SH-SY5Y (cell line): Measurements from ENCODE around the gene ACY1.

Experiments
- GATA2 ChIP-seq: IDR thresholded peaks from 2 replicates; pipeline ENCODE4 v1.6.1; 2011; ENCODE audit warnings: mild to moderate bottlenecking, low read depth, low read length
- GATA3 ChIP-seq: IDR thresholded peaks from 2 replicates; pipeline ENCODE4 v1.6.1; 2011; ENCODE audit warnings: low read depth, mild to moderate bottlenecking, low read length, moderate library complexity

The ACY1 gene

GRCh38 chr3:51995346-51996163, 12.2 kb downstream of the ACY1 start, which contains the start of gene RPL29:
Gene RPL29, minus strand, starts transcription at chr3:51995895. Its CDS starts 434 bp downstream, at chr3:51995461.
- no peak for TF ChIP-seq GATA2
- TF ChIP-seq GATA3: no peak

DNA sequence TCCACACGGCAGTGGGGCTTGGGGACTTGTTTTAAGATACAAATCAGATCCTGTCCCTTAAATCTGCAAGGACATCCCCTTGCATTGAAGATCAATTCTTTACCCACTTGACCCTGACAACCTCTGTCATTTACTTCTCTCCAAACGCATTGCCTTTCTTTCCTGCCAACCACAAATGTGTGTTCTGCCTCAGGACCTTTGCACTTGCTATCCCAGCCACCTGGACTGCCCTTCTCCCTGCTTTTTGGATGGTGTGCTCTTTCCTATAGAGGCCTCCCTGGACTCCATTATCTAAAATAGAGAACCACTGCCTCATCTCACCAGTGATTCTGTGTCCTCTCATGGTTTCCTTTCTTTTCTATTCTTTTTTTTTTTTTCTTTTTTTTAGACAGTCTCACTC, 13.8 kb downstream of the ACY1 start:
- TF ChIP-seq GATA3 (no peak), GATA2 (no peak)

- no peak for TF ChIP-seq GATA2
- no peak for TF ChIP-seq GATA3
Measured at GRCh38 chr3:51997935-51998596, 14.7 kb downstream of the ACY1 start.

DNA sequence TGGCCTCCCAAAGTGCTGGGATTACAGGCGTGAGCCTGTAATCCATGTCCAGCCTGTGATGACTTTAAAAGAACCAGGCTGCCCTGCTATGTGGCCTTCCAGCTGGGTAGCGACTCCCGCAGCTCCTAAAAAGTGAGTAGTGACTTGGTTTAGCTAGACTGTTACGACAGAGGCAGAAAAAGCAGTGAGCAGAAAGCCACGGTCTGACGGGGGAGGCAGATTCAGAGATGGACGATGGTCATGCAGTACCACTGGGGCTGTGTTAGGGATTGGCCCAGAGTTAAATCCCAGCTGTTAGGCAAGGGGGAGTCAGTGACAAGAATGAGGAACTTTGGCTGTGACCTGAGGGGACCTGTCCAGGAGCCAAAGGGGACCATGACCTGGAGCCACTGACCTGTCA, 15.4 kb downstream of the ACY1 start:
- TF ChIP-seq GATA3 (no peak), GATA2 (no peak)

DNA sequence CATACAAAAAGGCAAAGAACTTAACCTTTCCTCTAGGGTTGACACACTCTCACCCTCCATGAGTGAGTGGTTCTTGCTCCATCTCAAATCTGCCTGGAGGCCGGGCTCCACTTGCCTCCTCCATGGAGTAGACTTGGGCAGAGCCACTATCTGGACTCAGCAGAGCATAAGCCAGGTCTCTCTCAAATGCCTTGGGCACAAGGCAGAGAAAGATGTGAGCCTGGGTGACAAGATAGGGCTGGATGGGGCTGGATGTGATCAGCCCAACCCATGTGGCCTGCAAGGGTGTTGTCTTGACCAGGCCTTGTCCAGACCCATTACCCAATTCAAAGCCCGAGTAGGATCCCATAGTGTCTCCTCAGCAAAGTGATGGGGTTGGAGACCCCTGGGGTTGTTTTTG, 16.5 kb downstream of the ACY1 start:
- TF ChIP-seq GATA3 (no peak), GATA2 (no peak)

DNA sequence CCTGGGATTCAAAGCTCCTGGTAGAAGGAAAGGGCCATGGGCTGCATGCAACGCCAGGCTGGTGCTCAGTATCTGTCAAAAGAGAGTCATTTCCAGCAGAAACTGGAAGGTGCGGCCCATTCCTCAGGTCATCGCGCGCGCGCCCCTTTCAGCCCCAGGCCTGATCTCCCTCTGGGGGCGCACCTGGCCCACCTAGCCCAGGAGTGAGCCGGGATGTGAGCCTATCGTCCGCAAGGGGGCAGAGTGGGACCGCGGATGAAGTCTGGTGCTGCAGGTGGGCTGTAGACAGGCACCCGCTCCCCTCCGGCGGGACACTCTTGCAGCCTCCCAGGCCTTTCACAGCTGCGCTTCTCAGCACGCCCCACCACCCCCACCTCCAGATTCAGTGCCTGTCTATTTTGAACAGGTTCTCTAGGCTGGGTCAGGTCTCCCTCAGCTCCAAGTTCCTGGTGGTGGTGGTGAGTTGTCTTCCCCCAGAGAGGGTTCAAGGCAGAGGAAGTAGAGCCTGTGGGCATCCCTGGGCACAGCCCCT, 18.2 kb downstream of the ACY1 start:
- TF ChIP-seq GATA2 (no peak), GATA3 (no peak)

DNA sequence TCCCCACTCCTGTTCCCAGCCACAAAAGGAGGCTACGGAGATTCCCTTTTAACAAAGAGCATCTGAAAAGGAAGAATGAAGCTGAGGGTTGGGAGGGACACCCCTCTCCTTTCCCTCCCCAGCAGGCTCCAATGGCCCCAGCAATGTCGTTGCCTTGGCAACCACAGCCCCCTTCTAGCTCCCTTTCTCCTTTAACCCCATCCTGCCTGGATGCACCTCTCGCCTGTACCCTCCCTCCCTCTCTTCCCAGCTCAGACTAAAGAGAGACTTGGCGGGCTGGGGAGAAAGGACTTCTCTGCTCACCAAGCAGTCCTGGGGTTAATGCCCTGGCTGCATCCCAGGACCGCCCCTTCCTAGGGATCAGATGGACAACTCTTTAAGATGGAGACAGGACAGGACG, 19.4 kb downstream of the ACY1 start:
- no peak for TF ChIP-seq GATA3
- no peak for TF ChIP-seq GATA2

- TF ChIP-seq GATA2: no peak
- no peak for TF ChIP-seq GATA3
Measured at GRCh38 chr3:52004163-52004787, 20.9 kb downstream of the ACY1 start.

DNA sequence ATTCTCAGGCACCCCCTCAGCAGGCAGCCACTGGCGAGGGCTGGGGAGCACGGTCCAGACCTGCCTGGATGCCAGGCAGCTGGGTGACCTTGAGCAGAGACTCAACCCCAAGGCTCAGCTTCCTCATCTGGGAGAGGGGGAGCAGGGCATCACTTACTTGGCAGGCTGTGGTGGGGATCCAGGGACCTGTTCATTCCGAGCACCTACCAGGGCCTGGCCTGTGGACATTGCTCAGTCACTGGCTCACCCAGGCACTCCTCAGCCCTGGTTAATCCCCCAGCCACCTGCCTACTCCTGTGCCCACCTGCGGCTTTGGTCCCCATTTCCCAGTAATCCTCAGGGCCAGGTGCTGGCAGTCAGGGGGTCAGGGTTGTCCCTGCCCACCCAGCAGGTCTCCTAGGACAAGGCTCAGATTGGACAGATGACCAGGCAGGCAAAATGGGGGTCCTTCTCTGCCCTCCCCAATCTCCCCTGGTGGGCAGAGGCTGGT, 21.6 kb downstream of the ACY1 start:
- TF ChIP-seq GATA2 (no peak), GATA3 (no peak)

DNA sequence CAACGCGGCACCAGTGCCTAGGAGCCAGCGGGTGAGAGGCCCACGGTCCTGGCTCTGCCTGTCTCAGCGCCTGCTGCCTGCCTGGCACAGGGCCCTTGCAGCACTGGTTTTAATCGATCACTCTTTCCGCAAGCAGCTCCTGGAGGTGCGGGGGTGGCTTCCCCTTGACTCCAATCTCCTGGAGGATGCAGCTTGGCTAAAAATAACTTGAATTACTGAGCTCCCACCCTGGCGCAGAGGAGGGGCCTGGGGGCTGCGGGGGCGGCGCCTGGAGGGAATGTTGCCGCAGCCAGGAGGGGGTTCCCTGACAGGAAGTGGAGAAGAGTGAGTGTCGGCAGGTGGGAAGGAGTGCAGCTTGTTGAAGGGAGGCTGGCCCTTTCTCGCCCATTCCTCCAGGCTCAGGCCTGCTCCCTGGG, 22.2 kb downstream of the ACY1 start:
- TF ChIP-seq GATA2 (no peak), GATA3 (no peak)

- TF ChIP-seq GATA2: peak; percentile 75
- TF ChIP-seq GATA3: no peak
Measured at GRCh38 chr3:52006017-52006819, 22.9 kb downstream of the ACY1 start.

DNA sequence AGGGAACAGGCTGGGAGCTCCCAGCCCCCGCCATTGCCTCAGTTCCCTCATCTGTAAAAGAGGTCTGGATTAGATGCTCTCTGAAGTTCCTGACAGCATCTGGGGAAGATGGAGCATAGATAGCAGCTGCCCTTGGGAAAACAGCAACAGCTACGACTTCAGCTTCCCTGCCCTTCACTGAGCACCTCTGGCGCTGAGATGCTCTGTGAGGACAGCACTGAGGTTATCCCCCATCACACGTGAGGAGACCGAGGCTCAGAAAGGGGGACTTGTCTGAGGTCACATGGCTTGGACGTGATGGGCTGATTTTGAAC, 23.4 kb downstream of the ACY1 start:
- TF ChIP-seq GATA2 (peak; percentile 73), GATA3 (no peak)

DNA sequence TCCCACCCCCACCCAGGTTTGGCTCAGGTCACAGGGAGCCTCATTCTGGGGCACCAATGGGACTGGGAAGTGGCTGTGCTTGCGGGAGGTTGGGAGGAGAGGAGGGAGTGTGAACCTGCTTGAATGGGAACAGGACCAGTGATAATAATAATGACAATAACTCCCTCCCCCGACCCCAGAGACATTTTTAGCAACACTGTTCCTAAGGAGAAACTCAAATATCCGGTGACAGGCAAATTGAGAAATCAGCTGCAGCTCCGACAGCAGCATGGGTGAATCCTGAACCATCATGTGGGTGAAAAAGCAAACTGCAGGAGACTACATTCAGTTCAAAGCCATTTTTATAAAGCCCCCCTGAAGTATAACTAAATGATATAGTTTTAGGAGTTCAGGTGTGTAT, 24.0 kb downstream of the ACY1 start:
- TF ChIP-seq GATA2 (no peak), GATA3 (no peak)

- TF ChIP-seq GATA2 (no peak), GATA3 (no peak)
Measured at GRCh38 chr3:52010431-52010830, 27.1 kb downstream of the ACY1 start.
